ENCODE measurements around the gene CTBS.

The CTBS gene

DNA sequence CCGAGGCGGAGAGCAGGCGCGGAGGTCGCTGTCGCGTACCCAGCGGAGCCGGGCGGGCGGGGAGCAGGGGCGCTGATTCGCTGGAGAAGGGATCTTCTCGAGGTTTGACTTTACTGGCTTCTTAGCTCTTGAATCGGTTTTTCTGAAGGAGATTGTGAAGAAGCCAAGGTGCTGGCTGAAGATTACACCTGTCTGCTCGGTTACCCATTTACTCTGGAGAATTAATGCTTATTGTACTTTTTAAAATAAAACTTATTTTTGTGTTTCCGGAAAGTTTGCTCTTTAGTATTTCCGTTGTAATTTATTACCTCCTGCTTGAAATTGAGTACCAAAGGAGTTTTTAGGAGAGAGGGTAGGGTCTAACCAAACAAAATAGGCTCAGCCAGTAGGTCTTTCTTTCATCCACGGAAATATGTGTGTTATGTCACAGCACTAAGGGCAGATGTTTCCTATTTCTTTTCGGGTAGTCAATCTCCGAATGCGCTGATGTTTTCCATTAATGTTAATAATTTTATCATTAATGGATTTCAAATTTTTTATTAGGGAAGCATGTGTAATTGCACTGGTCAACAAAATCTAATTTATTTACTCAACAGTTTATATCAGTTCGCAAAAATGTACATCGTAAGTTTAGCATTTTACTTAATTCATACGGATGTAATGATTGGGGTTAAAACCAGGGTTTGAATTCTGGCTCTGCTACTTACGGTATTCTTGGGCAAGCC lies 67.3 kb downstream of the CTBS start:
- DNase-seq (ENCODE audit: low read depth) = no peak

DNA sequence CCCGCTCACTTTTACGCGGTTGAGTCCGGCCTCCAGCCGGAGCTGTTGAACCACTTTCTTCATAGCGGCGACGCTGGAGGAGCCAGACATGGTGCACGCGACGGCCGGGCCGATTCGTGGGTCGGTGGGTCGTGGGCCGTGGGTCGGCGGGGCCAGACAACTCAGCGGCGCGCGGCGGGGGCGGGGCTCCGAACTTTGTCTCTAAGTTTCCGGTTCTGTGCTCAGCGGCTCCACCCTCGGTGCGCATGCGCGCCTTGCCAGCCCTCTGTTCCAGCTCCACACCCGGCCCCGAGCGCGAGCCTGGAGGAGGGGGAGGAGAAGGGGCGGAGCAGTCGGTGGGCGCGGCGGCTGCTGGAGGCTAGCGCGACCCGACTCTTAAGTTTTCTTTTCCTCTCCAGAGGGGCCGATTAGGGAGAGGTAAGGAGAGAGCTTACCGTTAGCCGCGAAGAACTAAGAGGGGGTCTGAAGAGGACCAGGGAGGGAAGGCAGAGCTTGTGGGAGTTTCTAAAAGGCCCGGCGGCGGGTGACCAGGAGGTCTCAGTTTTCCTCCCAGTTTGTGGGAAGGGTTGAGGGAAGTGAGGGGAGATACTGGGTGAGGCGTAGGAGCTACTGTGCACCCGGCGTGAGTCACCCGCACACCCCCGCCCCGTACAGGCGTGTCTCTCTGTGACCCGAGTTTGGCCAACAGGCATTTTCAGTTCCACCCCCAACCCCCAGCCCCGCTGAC lies 68.1 kb downstream of the CTBS start, which contains the start of the genes GNG5 and SPATA1:
GNG5 (minus strand) TSS at position 580 of the 727 bp plus-strand sequence; CDS start at position 90, 490 bp downstream.
SPATA1 (plus strand) TSS at position 385 of the 727 bp plus-strand sequence. CDS start 9,974 bp downstream, outside the sequence.
- TF ChIP-seq, protein P1, sequence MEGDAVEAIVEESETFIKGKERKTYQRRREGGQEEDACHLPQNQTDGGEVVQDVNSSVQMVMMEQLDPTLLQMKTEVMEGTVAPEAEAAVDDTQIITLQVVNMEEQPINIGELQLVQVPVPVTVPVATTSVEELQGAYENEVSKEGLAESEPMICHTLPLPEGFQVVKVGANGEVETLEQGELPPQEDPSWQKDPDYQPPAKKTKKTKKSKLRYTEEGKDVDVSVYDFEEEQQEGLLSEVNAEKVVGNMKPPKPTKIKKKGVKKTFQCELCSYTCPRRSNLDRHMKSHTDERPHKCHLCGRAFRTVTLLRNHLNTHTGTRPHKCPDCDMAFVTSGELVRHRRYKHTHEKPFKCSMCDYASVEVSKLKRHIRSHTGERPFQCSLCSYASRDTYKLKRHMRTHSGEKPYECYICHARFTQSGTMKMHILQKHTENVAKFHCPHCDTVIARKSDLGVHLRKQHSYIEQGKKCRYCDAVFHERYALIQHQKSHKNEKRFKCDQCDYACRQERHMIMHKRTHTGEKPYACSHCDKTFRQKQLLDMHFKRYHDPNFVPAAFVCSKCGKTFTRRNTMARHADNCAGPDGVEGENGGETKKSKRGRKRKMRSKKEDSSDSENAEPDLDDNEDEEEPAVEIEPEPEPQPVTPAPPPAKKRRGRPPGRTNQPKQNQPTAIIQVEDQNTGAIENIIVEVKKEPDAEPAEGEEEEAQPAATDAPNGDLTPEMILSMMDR (conservative IDR thresholded peaks at IDR 0.05; ENCODE audit: low read depth, low read length) = no peak
- peak within 1 kb of the TSS; percentile 71 for H3K4me3 ChIP-seq (ENCODE audit: low read length)

More for the DNA sequence above, 67.3 kb downstream of the CTBS start:
- TF ChIP-seq, protein P1 (conservative IDR thresholded peaks at IDR 0.05; ENCODE audit: low read depth, low read length) = no peak
- H3K4me3 ChIP-seq (ENCODE audit: low read length) = peak overlapping the region; percentile 71

DNA sequence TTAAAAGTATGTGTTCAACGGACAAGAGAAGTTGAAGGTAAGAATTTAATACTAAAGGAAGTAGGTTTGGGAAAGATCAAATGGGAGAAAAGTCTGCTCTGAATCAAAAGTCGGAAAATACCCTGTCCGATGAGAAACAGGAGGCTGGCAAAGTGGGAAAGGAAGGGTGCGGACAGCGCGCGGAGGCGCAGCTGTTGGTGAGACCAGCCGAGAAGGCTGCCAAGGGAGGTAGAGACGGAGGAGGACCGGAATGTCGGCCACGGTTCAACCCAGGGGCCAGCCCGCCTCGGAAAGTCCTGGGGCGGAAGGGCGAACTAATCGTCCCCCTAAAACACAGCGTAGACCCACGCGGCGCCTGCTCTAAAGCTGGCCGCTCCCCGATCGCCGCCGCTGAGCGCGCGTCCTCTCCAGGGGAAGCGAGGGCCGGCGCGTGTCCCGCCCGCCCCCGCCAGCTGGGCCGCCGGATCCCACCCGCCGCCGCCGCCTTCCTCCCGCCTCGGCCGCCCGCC lies 68.7 kb downstream of the CTBS start:
- DNase-seq (ENCODE audit: low read depth) = no peak
- TF ChIP-seq, protein P1 (conservative IDR thresholded peaks at IDR 0.05; ENCODE audit: low read depth, low read length) = no peak
- H3K4me3 ChIP-seq (ENCODE audit: low read length) = peak overlapping the region; percentile 71

More for the DNA sequence above, 68.1 kb downstream of the CTBS start, which contains the start of the genes GNG5 and SPATA1:
- peak; percentile 82 for DNase-seq (ENCODE audit: low read depth)

DNA sequence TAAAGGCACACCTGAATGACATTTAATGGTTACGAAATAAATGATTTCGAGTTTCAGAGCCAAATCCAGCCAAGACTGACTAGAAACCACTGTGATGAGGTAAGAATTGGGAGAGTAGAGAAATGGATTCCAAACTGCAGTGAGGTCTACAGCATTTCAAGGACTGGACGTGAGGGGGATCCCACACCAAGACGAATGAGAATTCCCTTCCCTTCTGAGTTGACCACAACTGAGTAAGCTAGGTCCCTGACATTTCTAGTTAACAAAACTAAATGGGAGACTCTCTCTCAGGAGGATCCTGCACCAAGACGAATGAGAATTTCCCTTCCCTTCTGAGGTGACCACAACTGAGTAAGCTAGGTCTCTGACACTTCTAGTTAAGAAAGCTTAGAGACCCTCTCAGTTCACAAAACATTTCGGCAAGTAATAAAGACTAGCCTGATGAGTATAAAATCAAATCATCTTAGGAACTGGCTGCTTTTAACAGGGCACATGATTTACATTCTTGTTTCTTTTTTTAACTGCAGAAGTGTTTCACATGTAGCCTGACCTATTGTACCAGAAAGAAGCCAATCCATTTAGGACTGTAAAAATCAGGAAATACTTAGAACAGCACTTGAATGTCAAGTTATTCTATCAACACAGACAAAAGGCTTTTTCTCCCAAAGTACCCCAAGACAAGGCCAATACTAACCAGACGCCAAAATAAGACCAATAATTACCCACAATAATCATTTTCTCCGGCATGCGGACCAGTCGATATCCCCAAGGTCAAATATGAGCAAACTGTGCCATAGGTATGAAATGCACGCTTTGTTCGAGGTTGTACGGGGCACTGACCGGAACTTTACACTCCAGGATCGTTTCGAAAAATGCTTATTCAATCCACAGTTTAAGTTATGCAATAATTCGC lies 69.4 kb downstream of the CTBS start:
- no peak for DNase-seq (ENCODE audit: low read depth)
- H3K4me3 ChIP-seq (ENCODE audit: low read length) = peak overlapping the region; percentile 71
- TF ChIP-seq, protein P1 (conservative IDR thresholded peaks at IDR 0.05; ENCODE audit: low read depth, low read length) = peak; percentile 12

DNA sequence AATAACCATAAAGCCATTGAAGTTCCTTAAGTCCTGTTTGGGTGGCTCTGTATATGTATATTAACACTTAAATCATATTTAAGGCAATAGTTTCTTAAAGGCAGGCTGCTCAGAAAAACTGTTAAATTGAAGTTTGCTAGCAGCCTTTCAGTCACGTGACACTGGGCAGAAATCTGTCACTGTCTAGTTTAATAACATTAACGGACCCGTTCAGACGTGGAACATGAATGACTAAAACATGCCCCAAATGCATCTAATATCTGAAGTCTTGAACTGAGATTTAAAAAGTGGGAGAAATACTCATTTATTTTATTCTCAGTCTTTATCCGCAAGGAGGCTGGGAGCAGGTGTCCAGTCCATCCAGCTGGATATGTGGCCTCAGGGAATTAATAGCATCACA lies 71.3 kb downstream of the CTBS start:
- DNase-seq (ENCODE audit: low read depth) = no peak
- H3K4me3 ChIP-seq (ENCODE audit: low read length) = no peak overlapping the region
- TF ChIP-seq, protein P1 (conservative IDR thresholded peaks at IDR 0.05; ENCODE audit: low read depth, low read length) = no peak

Measured in retinal pigment epithelial cell (primary cell).